OCI-LY7 (cell line): ENCODE results near the gene MPV17L.

Source experiments
- CTCF ChIP-seq: fragments of 200-600 bp; sonication (generic); conservative IDR thresholded peaks from 2 replicates; pipeline ENCODE4 v1.5.1; 2014; ENCODE audit warnings: mild to moderate bottlenecking, antibody characterized with exemption, low read length, moderate library complexity, mixed read lengths
- EZH2phosphoT487 ChIP-seq: fragments of 200-600 bp; sonication (generic); IDR thresholded peaks from 2 replicates; pipeline ENCODE4 v1.6.1; 2018; ENCODE audit warnings: low read depth, borderline replicate concordance, mild to moderate bottlenecking, mixed run types, antibody characterized with exemption, low read length, moderate library complexity, mixed read lengths

- no peak for TF ChIP-seq CTCF
- no peak for TF ChIP-seq EZH2phosphoT487
Measured at GRCh38 chr16:15434425-15435215, 39.1 kb downstream of the MPV17L start, which contains the start of gene BMERB1.
